GM12878 (cell line): ENCODE measurements around the gene VAV2. TPM values are rescaled to one million over a fixed set of nuclear protein-coding genes. Genes with fewer than 3 reads are reported as not detected.

Source experiments
- ATAC-seq: fragments of 200-7000 bp; cut with Tn5 transposase; 3 replicates; pipeline ENCODE4 v1.9.1; 2020; ENCODE audit warnings: mild to moderate bottlenecking, moderate library complexity
- BruUV-seq: library from RNA; stranded (reverse); fragments of 400-500 nt; replicated peaks from 2 replicates; lab custom pipeline; 2021; lab: Mats Ljungman, UMichigan
- CTCF ChIA-PET: fragments of 300-600 bp; sonication (Branson Sonifier 250); formaldehyde crosslinking; extraction: SDS; loops from one replicate; lab custom pipeline; 2021; ENCODE audit warnings: inconsistent platforms; lab: Yijun Ruan, JAX
- POLR2A ChIA-PET: fragments of 350-600 bp; formaldehyde crosslinking; extraction: SDS; loops from one replicate; lab custom pipeline; 2021; ENCODE audit warnings: inconsistent platforms; lab: Charles Lee
- RAD21 ChIA-PET: fragments of 300-600 bp; sonication (Branson Sonifier 250); formaldehyde crosslinking; loops from one replicate; lab custom pipeline; 2023; ENCODE audit warnings: antibody characterized with exemption; ENCODE audit not compliant: unreplicated experiment; lab: Charles Lee
- SMC1A ChIA-PET: fragments of 300-600 bp; sonication (Branson Sonifier 250); formaldehyde crosslinking; loops from one replicate; lab custom pipeline; 2023; ENCODE audit not compliant: unreplicated experiment, uncharacterized antibody; lab: Charles Lee
- DNase-seq: peaks from one replicate; pipeline ENCODE4 v3.0.0-alpha.2; 2011; ENCODE audit warnings: low read depth, low spot score
- FAIRE-seq: peaks from 3 replicates; lab custom pipeline; 2011; peaks lifted over from hg19 to GRCh38; lab: Jason Lieb, UNC
- H2AFZ ChIP-seq: 2 replicates; pipeline ENCODE4 v1.6.0; 2011; ENCODE audit warnings: low read depth, low read length, control low read depth; ENCODE audit not compliant: control insufficient read depth
- H3K27ac ChIP-seq: 2 replicates; pipeline ENCODE4 v1.5.1; 2011; ENCODE audit warnings: control low read depth; ENCODE audit not compliant: control insufficient read depth, insufficient read depth
- H3K27me3 ChIP-seq, 2 experiments: replicated peaks in 1 of 2; 2 replicates each; pipeline versions ENCODE4 v1.6.0 to v1.6.1; 2011; ENCODE audit warnings: low read length in 1 of 2; ENCODE audit not compliant: control insufficient read depth in 2 of 2, insufficient read depth in 2 of 2
- H3K36me3 ChIP-seq, 2 experiments: 2 replicates each; pipeline ENCODE4 v1.5.1; 2011; ENCODE audit warnings: low read length in 1 of 2; ENCODE audit not compliant: control insufficient read depth in 2 of 2, insufficient read depth in 2 of 2
- H3K4me1 ChIP-seq: 2 replicates; pipeline ENCODE4 v1.6.1; 2011; ENCODE audit warnings: mild to moderate bottlenecking, low read length, moderate library complexity, mixed read lengths; ENCODE audit not compliant: control insufficient read depth, insufficient read depth
- H3K4me2 ChIP-seq: 2 replicates; pipeline ENCODE4 v1.6.0; 2011; ENCODE audit warnings: control low read depth; ENCODE audit not compliant: control insufficient read depth, insufficient read depth
- H3K4me3 ChIP-seq: fragments of 200-600 bp; sonication (generic); 2 replicates; pipeline ENCODE4 v1.5.1; 2016
- H3K79me2 ChIP-seq: 2 replicates; pipeline ENCODE4 v1.6.0; 2011; ENCODE audit warnings: low read length; ENCODE audit not compliant: control insufficient read depth, insufficient read depth
- H3K9ac ChIP-seq: 2 replicates; pipeline ENCODE4 v1.8.0; 2011; ENCODE audit warnings: low read length, control low read depth, mixed read lengths; ENCODE audit not compliant: control insufficient read depth, insufficient read depth
- H3K9me3 ChIP-seq: replicated peaks from 3 replicates; pipeline ENCODE4 v1.5.1; 2011; ENCODE audit warnings: mild to moderate bottlenecking, low read length; ENCODE audit not compliant: control insufficient read depth, insufficient read depth
- H4K20me1 ChIP-seq: 2 replicates; pipeline ENCODE4 v1.6.0; 2011; ENCODE audit not compliant: control insufficient read depth, insufficient read depth
- BRCA1 ChIP-seq: IDR thresholded peaks from 2 replicates; pipeline ENCODE4 v1.6.1; 2011; ENCODE audit warnings: low read depth, low read length, improper control_type of control experiment
- CTCF ChIP-seq, 3 experiments: IDR thresholded peaks in 2 of 3; conservative IDR thresholded peaks in 1 of 3; 2 replicates each; pipeline ENCODE4 v1.5.1; 2011; ENCODE audit warnings: low read depth in 3 of 3, low read length in 3 of 3, mild to moderate bottlenecking in 3 of 3, control low read depth in 2 of 3, moderate library complexity in 2 of 3, inconsistent platforms in 1 of 3, mixed read lengths in 1 of 3; ENCODE audit not compliant: control insufficient read depth in 2 of 3, insufficient read depth in 1 of 3; ENCODE audit errors: extremely low read depth in 1 of 3
- MXI1 ChIP-seq: fragments of 150-350 bp; IDR thresholded peaks from 2 replicates; pipeline ENCODE4 v1.6.1; 2011; ENCODE audit warnings: low read depth, mild to moderate bottlenecking, inconsistent platforms, low read length, improper control_type of control experiment
- MYB ChIP-seq: fragments of 150-350 bp; IDR thresholded peaks from 2 replicates; pipeline ENCODE4 v1.6.1; 2014; ENCODE audit warnings: mild to moderate bottlenecking, low read depth, low read length, borderline replicate concordance
- PAX5 ChIP-seq: IDR thresholded peaks from 2 replicates; pipeline ENCODE4 v1.6.1; 2011; ENCODE audit warnings: low read depth, low read length, borderline replicate concordance
- RAD21 ChIP-seq: IDR thresholded peaks from 2 replicates; pipeline ENCODE4 v1.6.1; 2011; ENCODE audit warnings: mild to moderate bottlenecking, low read depth, low read length, moderate library complexity; ENCODE audit not compliant: insufficient read depth
- SMC3 ChIP-seq: IDR thresholded peaks from 2 replicates; pipeline ENCODE4 v1.6.1; 2011; ENCODE audit warnings: low read length, improper control_type of control experiment, borderline replicate concordance
- TCF3 ChIP-seq: IDR thresholded peaks from 2 replicates; pipeline ENCODE4 v1.6.1; 2012; ENCODE audit warnings: low read depth, mild to moderate bottlenecking, low read length, borderline replicate concordance; ENCODE audit not compliant: insufficient read depth
- ZBED1 ChIP-seq: IDR thresholded peaks from 2 replicates; pipeline ENCODE4 v1.6.1; 2016; ENCODE audit warnings: borderline replicate concordance
- ZNF24 ChIP-seq: fragments of 450-650 bp; IDR thresholded peaks from 2 replicates; pipeline ENCODE4 v1.6.1; 2017; ENCODE audit warnings: antibody characterized with exemption, mild to moderate bottlenecking
- WGBS: methylation state at CpG from one replicate; pipeline ENCODE4 v1.1.6; 2016; ENCODE audit warnings: low lambda C conversion rate; ENCODE audit not compliant: insufficient replicate concordance, insufficient coverage; ENCODE audit errors: missing lambda C conversion rate; 5-methylcytosine and 5-hydroxymethylcytosine counted together
- in situ Hi-C: fragments of 300-500 bp; cut with MboI; formaldehyde crosslinking; loops from 9 replicates; pipeline ENCODE4 v1.14.3; 2018; ENCODE audit warnings: mixed read lengths
- intact Hi-C: fragments of 100-400 bp; cut with micrococcal nuclease; formaldehyde crosslinking; loops from one replicate; pipeline ENCODE4 v1.14.2; 2022; ENCODE audit not compliant: unreplicated experiment
- polyA plus RNA-seq, 11 experiments: library from polyadenylated mRNA; depleted of rRNA in 4 of 11; unstranded in 6 of 11; stranded (reverse) in 5 of 11; fragments of >200 nt; fragmentation: Nextera tagmentation in 4 of 11; fragmentation: Illumina TruSeq in 1 of 11; extraction: Ambion mirVana in 4 of 11; extraction: Trizol in 1 of 11; gene quantifications; 1 replicate in 1 of 11; 2 replicates in 10 of 11; pipeline versions ENCODE4 v1.2.1 to v1.2.3, GENCODE V29; 2011 to 2016; ENCODE audit warnings: inconsistent platforms in 2 of 11, missing spikeins in 2 of 11, low read depth in 1 of 11
- total RNA-seq, 4 experiments: library from RNA; depleted of rRNA in 3 of 4; stranded (reverse); fragments of >200 nt in 3 of 4; fragmentation: Illumina TruSeq in 1 of 4; extraction: Trizol in 1 of 4; gene quantifications; 2 replicates each; pipeline versions ENCODE4 v1.2.1 to v1.2.3, GENCODE V29; 2013 to 2021
- TF ChIP-seq, protein P1 (sequence below): IDR thresholded peaks from 2 replicates; pipeline ENCODE4 v1.6.1; 2011; ENCODE audit warnings: low read depth, mild to moderate bottlenecking, low read length, moderate library complexity, borderline replicate concordance; ENCODE audit errors: extremely low read depth

Gene VAV2
- total and polyA plus RNA-seq, 10 of the 15 experiments (the other 5 are each of a cell fraction or from before 2014, with no cell fraction given) = 0.13 to 43.9 (median 16.9) TPM

GRCh38 chr9:133726401-133727276 lies 265.5 kb downstream of the VAV2 start:
- ATAC-seq (peak; percentile 62), DNase-seq (no peak), FAIRE-seq (no peak)
- ChIA-PET POLR2A (interaction anchor here (0.6 kb wide), 1 partner anchor 306 kb away, joined by 5 read pairs; no protein-coding TSS in a partner anchor), SMC1A (no interaction called here), CTCF (interaction anchor here (0.7 to 1.7 kb wide), 11 partner anchors 9 to 268 kb away, joined by 3 to 10 read pairs (median 4); partner anchors contain the start of gene SARDH), RAD21 (interaction anchor here (1.6 to 2.2 kb wide), 2 partner anchors 193 to 267 kb away, joined by 5 to 9 read pairs; partner anchors contain the start of gene ADAMTSL2)
- Histone ChIP-seq H3K79me2 (no peaks in the 10 kb centered on the region), H3K9ac (no peak overlapping the region), H3K27ac (no peak overlapping the region), H2AFZ (no peak overlapping the region), H4K20me1 (no peaks in the 10 kb centered on the region), H3K4me1 (no peaks in the 10 kb centered on the region), H3K27me3 (no peaks in the 10 kb centered on the region; a peak in 2 of 4 replicates), H3K4me2 (no peak overlapping the region), H3K4me3 (no peak overlapping the region), H3K9me3 (no peaks in the 10 kb centered on the region; the same call in 2 of the 3 replicates), H3K36me3 (no peaks in the 10 kb centered on the region)
- 30% methylated on average over 14 of the region's 14 CpGs for WGBS
- intact Hi-C loops (loop anchor here (2.0 to 10.0 kb wide), 2 partner anchors 142 to 194 kb away; no protein-coding TSS in a partner anchor), in situ Hi-C loops (no loop called here)
- TF ChIP-seq ZNF24 (no peak), MXI1 (no peak), SMC3 (peak; percentile 59; the same call in 1 of the 2 replicates), ZBED1 (no peak), TCF3 (no peak), MYB (no peak), PAX5 (no peak), BRCA1 (no peak), CTCF (IDR thresholded peaks at IDR 0.05 in 2 of 3, conservative IDR thresholded peaks at IDR 0.05 in 1 of 3; ENCODE audit: control insufficient read depth in 2 of 3, extremely low read depth in 1 of 3, insufficient read depth in 1 of 3, low read depth in 3 of 3, low read length in 3 of 3) (peak; percentile 29 to 54 (median 45); a peak in 3 of 6 replicates), RAD21 (peak; percentile 66)
- TF ChIP-seq, protein P1, sequence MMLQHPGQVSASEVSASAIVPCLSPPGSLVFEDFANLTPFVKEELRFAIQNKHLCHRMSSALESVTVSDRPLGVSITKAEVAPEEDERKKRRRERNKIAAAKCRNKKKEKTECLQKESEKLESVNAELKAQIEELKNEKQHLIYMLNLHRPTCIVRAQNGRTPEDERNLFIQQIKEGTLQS = no peak
- no TSS peak for BruUV-seq
